CD14-positive monocyte (primary cell): Measurements from ENCODE around the gene TARBP1. TPM values are rescaled to one million over a fixed set of nuclear protein-coding genes. Genes with fewer than 3 reads are reported as not detected.

Source experiments
- DNase-seq, 3 donors: peaks; one replicate each; pipeline ENCODE4 v3.0.0-alpha.2; 2011 to 2022
- H2AFZ ChIP-seq: 2 replicates; pipeline ENCODE4 v1.6.0; 2012; ENCODE audit warnings: mild to moderate bottlenecking, low read depth, low read length, inconsistent platforms; ENCODE audit not compliant: insufficient read depth, poor library complexity, severe bottlenecking
- H3K27ac ChIP-seq, 2 donors: 1 replicate in 1 of 2; 2 replicates in 1 of 2; pipeline ENCODE4 v1.5.1; 2012 to 2013; ENCODE audit warnings: low read length in 2 of 2, control low read depth in 1 of 2, inconsistent platforms in 1 of 2, low read depth in 1 of 2, mild to moderate bottlenecking in 1 of 2
- H3K27me3 ChIP-seq, 2 donors: one replicate each; pipeline versions ENCODE4 v1.6.0 to v1.6.1; 2011 to 2013; ENCODE audit warnings: low read length in 2 of 2; ENCODE audit not compliant: control insufficient read depth in 2 of 2, insufficient read depth in 2 of 2
- H3K36me3 ChIP-seq, 2 donors: replicated peaks in 1 of 2; 1 replicate in 1 of 2; 2 replicates in 1 of 2; pipeline versions ENCODE4 v1.5.1 to v1.6.1; 2012 to 2013; ENCODE audit warnings: low read length in 2 of 2, control low read depth in 1 of 2, inconsistent platforms in 1 of 2, mild to moderate bottlenecking in 1 of 2; ENCODE audit not compliant: insufficient read depth in 2 of 2, control insufficient read depth in 1 of 2
- H3K4me1 ChIP-seq, 2 donors: 1 replicate in 1 of 2; 2 replicates in 1 of 2; pipeline versions ENCODE4 v1.5.1 to v1.6.1; 2012 to 2013; ENCODE audit warnings: low read length in 2 of 2, control low read depth in 1 of 2, inconsistent platforms in 1 of 2, mild to moderate bottlenecking in 1 of 2, moderate library complexity in 1 of 2; ENCODE audit not compliant: insufficient read depth in 2 of 2, control insufficient read depth in 1 of 2
- H3K4me2 ChIP-seq: replicated peaks from 2 replicates; pipeline ENCODE3; 2012; ENCODE audit warnings: low read length, moderate library complexity, mild to moderate bottlenecking; ENCODE audit not compliant: poor library complexity, severe bottlenecking; ENCODE audit errors: extremely low read depth
- H3K4me3 ChIP-seq, 3 experiments: fragments of 200-600 bp in 1 of 3; sonication (generic) in 1 of 3; replicated peaks in 1 of 3; 1 replicate in 2 of 3; 2 replicates in 1 of 3; pipeline ENCODE4 v1.5.1; 2011 to 2013; ENCODE audit warnings: low read length in 3 of 3, mild to moderate bottlenecking in 3 of 3, control low read depth in 2 of 3, low read depth in 2 of 3, inconsistent platforms in 1 of 3, moderate library complexity in 1 of 3
- H3K79me2 ChIP-seq: 2 replicates; pipeline ENCODE4 v1.6.0; 2012; ENCODE audit warnings: mild to moderate bottlenecking, control low read depth, inconsistent platforms, low read length, moderate library complexity; ENCODE audit not compliant: insufficient read depth
- H3K9ac ChIP-seq: 2 replicates; pipeline ENCODE4 v1.6.0; 2017; ENCODE audit warnings: low read length, mild to moderate bottlenecking; ENCODE audit not compliant: insufficient read depth, poor library complexity, severe bottlenecking
- H3K9me3 ChIP-seq, 2 donors: replicated peaks in 1 of 2; 1 replicate in 1 of 2; 2 replicates in 1 of 2; pipeline versions ENCODE4 v1.5.1 to v1.6.1; 2012 to 2013; ENCODE audit warnings: low read length in 2 of 2, control low read depth in 1 of 2; ENCODE audit not compliant: control insufficient read depth in 1 of 2, insufficient read depth in 1 of 2
- H4K20me1 ChIP-seq: 2 replicates; pipeline ENCODE4 v1.6.0; 2012; ENCODE audit warnings: mild to moderate bottlenecking, low read length, control low read depth, moderate library complexity; ENCODE audit not compliant: insufficient read depth
- H3K27ac Mint-ChIP-seq, 7 donors: one replicate each; pipeline ENCODE4 v1.8.0; 2020; ENCODE audit warnings: mild to moderate bottlenecking in 7 of 7, mixed read lengths in 7 of 7, moderate library complexity in 6 of 7, inconsistent platforms in 2 of 7
- H3K27me3 Mint-ChIP-seq, 3 donors: one replicate each; pipeline ENCODE4 v1.8.0; 2021 to 2022; ENCODE audit warnings: low read depth in 3 of 3, mild to moderate bottlenecking in 3 of 3, mixed read lengths in 3 of 3, moderate library complexity in 3 of 3, inconsistent platforms in 1 of 3
- H3K36me3 Mint-ChIP-seq, 2 donors: one replicate each; pipeline ENCODE4 v1.8.0; 2020; ENCODE audit warnings: mixed read lengths in 2 of 2, inconsistent platforms in 1 of 2, mild to moderate bottlenecking in 1 of 2
- H3K4me1 Mint-ChIP-seq: one replicate; pipeline ENCODE4 v1.8.0; 2020; ENCODE audit warnings: mild to moderate bottlenecking, mixed read lengths
- H3K4me3 Mint-ChIP-seq, 2 donors: one replicate each; pipeline ENCODE4 v1.8.0; 2020; ENCODE audit warnings: mild to moderate bottlenecking in 2 of 2, mixed read lengths in 2 of 2, moderate library complexity in 1 of 2
- H3K9me3 Mint-ChIP-seq, 7 donors: one replicate each; pipeline ENCODE4 v1.8.0; 2020 to 2022; ENCODE audit warnings: mixed read lengths in 7 of 7, mild to moderate bottlenecking in 6 of 7, moderate library complexity in 6 of 7, inconsistent platforms in 2 of 7
- CTCF ChIP-seq: fragments of 200-600 bp; IDR thresholded peaks from one replicate; pipeline ENCODE4 v1.8.0; 2022; ENCODE audit warnings: antibody characterized with exemption, mild to moderate bottlenecking
- WGBS: methylation state at CpG from one replicate; pipeline ENCODE4 v1.1.5; 2013; ENCODE audit warnings: missing lambda C conversion rate; ENCODE audit not compliant: insufficient coverage; 5-methylcytosine and 5-hydroxymethylcytosine counted together
- intact Hi-C, 2 donors: fragments of 100-400 bp; cut with micrococcal nuclease; formaldehyde crosslinking; loops; one replicate each; pipeline versions ENCODE4 v1.15.0 to v1.15.1; 2023
- polyA plus RNA-seq, 3 donors: library from polyadenylated mRNA; depleted of rRNA in 1 of 3; unstranded in 2 of 3; stranded (reverse) in 1 of 3; fragments of 300-500 nt in 2 of 3; fragments of >200 nt in 1 of 3; fragmentation: Illumina TruSeq in 2 of 3; gene quantifications; 1 replicate in 2 of 3; 2 replicates in 1 of 3; pipeline ENCODE4 v1.2.3, GENCODE V29; 2012 to 2021

Gene TARBP1
- polyA plus RNA-seq, 3 donors = 1.4 to 30.9 (median 3.2) TPM

GRCh38 chr1:234499119-234499942 is 20.4 kb upstream of the TARBP1 start:
- intact Hi-C loops = loop anchor here (2.0 to 10.0 kb wide), 7 partner anchors 13 to 593 kb away; no protein-coding TSS in a partner anchor
- Mint-ChIP-seq H3K27me3 (peaks cover 1 to 3% (median 2%) of the 10 kb centered on the region in 3 donors), H3K4me3 (peak overlapping the region; percentile 72 to 88), H3K27ac (peak overlapping the region; percentile 86 to 98 (median 94)), H3K4me1 (peaks cover 44% of the 10 kb centered on the region), H3K9me3 (no peaks in the 10 kb centered on the region), H3K36me3 (no peaks in the 10 kb centered on the region)
- Histone ChIP-seq H3K9ac (peak overlapping the region; percentile 45), H3K36me3 (no peaks in the 10 kb centered on the region), H3K79me2 (no peaks in the 10 kb centered on the region), H4K20me1 (no peaks in the 10 kb centered on the region), H3K4me1 (peaks cover 27 to 31% of the 10 kb centered on the region in 2 donors), H3K27ac (peak overlapping the region; percentile 72 to 86), H2AFZ (peak overlapping the region; percentile 84), H3K4me2 (peak overlapping the region; percentile 71), H3K27me3 (no peaks in the 10 kb centered on the region), H3K4me3 (peak overlapping the region; percentile 10 to 66 (median 23)), H3K9me3 (no peaks in the 10 kb centered on the region)
- peak; percentile 91 for TF ChIP-seq CTCF
- WGBS = 17% methylated on average over 18 of the region's 27 CpGs
- peak; percentile 76 to 85 (median 83) for DNase-seq

DNA sequence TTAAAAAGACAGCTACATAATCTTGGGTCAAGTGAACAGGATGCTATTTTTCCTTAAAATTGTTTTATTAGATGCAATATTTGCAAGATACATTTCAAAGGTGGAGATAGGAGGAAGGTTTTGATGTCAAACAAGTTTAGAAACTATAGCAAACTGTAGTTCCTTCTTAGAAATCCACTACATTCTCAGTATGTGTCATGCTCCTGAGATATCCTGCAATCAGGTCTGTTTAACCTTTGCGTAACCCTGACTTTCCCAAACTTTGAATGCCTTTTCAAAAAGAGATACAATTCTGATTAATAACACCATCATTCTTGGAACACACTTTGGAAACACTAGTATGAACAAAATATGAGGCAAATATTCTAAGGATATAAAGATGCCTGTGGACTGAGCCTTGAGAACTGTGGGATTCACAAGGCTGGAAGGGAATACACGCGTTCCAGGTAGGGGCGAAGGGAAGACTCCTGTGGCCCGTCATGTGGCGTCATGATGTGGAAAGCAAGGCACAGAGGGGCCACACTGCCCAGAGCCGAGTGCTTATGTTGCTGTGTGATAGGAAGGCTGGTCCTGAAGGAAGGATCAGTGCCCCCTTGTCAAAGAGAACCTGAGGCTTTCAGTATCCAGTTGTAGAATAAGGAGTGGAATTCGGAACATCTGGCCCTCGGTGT is 19.6 kb upstream of the TARBP1 start:
- H3K4me1 Mint-ChIP-seq = peaks cover 44% of the 10 kb centered on the region
- intact Hi-C loops = loop anchor here (2.0 to 10.0 kb wide), 7 partner anchors 14 to 594 kb away; no protein-coding TSS in a partner anchor

More for the DNA sequence above, 19.6 kb upstream of the TARBP1 start:
- Histone ChIP-seq H3K9ac (peak overlapping the region; percentile 45), H4K20me1 (no peaks in the 10 kb centered on the region), H3K9me3 (no peaks in the 10 kb centered on the region), H3K36me3 (no peaks in the 10 kb centered on the region), H3K4me3 (peak overlapping the region in 1 of 3 experiments; percentile 66), H3K79me2 (no peaks in the 10 kb centered on the region), H3K4me2 (peak overlapping the region; percentile 71), H3K4me1 (peaks cover 27 to 31% of the 10 kb centered on the region in 2 donors), H3K27me3 (no peaks in the 10 kb centered on the region), H3K27ac (peak overlapping the region; percentile 72 to 86), H2AFZ (peak overlapping the region; percentile 84)
- DNase-seq = peak in 2 of 3 donors; percentile 45 to 55
- WGBS = 52% methylated on average over 9 of the region's 9 CpGs
- Mint-ChIP-seq H3K4me3 (peak overlapping the region in 1 of 2 donors; percentile 88), H3K36me3 (no peaks in the 10 kb centered on the region), H3K27me3 (peaks cover 1 to 3% (median 2%) of the 10 kb centered on the region in 3 donors), H3K9me3 (no peaks in the 10 kb centered on the region), H3K27ac (peak overlapping the region in 6 of 7 donors; percentile 86 to 98 (median 94))
- no peak for TF ChIP-seq CTCF
